ENCODE data around the gene KDSR. TPM values are rescaled to one million over a fixed set of nuclear protein-coding genes. Genes with fewer than 3 reads are reported as not detected.

The KDSR gene
- total and polyA plus RNA-seq, 2 of the 13 experiments (the other 11 are each of a cell fraction or from before 2014, with no cell fraction given): 10.4 to 20.9 TPM

DNA sequence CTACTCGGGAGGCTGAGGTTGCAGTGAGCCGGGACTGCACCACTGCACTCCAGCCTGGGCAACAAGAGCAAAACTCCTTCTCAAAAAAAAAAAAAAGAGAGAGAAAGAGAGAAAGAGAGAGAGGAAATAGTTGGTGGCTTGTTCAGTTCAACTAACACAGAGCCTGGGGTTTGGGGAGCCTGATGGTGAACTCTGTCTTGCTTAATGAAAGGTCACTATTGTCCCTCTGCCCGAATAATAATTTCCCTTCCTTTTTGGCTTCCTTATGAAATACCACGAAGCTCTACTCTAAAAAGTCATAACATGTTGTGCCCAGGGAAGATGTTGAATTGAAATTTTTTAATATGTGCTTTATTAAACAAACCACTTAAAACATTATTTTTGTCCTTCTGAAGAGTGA lies 64.8 kb downstream of the KDSR start:
- BruUV-seq (replicated peaks): no TSS peak
- POLR2A ChIA-PET: no interaction called here
- H3K4me2 ChIP-seq (ENCODE audit: low read depth, low read length): no peak overlapping the region
- no peak overlapping the region for H3K9ac ChIP-seq (ENCODE audit: insufficient read depth, low read depth, low read length)
- in situ Hi-C loops (cut with HindIII; ENCODE audit: extremely low pct_ligation_motif_present, low pct_unique_long_range_greater_than_20kb) (no loop called here), intact Hi-C loops (cut with micrococcal nuclease; ENCODE audit: unreplicated experiment) (no loop called here)
- no peak for DNase-seq (ENCODE audit: low spot score)
- no peaks in the 10 kb centered on the region for H3K36me3 ChIP-seq (replicated peaks in 1 of 2; ENCODE audit: control insufficient read depth in 1 of 2, insufficient read depth in 2 of 2, low read length in 2 of 2)
- 17% methylated on average over 4 of the region's 4 CpGs for WGBS (ENCODE audit: low lambda C conversion rate)
- CTCF ChIA-PET (ENCODE audit: low intra/inter-chr PET ratio, low total read pairs): no interaction called here
- no peaks in the 10 kb centered on the region for H3K9me3 ChIP-seq (ENCODE audit: low read length)
- FAIRE-seq: no peak
- no peaks in the 10 kb centered on the region for H3K4me1 ChIP-seq (ENCODE audit: insufficient read depth, low read length)
- no peaks in the 10 kb centered on the region for H3K79me2 ChIP-seq (ENCODE audit: insufficient read depth, low read length)
- peaks cover 0 to 11% of the 10 kb centered on the region in 2 experiments; a peak in 1 of 5 replicates for H3K27me3 ChIP-seq (ENCODE audit: control insufficient read depth in 1 of 2, insufficient read depth in 2 of 2, low read length in 2 of 2)
- H4K20me1 ChIP-seq (ENCODE audit: insufficient read depth, low read length): no peaks in the 10 kb centered on the region
- no peak for TF ChIP-seq ZNF382 (CRISPR knock-in tag; IDR thresholded peaks at IDR 0.05; ENCODE audit: borderline replicate concordance)
- TF ChIP-seq BRD4 (CRISPR knock-in tag; IDR thresholded peaks at IDR 0.05): no peak
- TF ChIP-seq, protein P1, sequence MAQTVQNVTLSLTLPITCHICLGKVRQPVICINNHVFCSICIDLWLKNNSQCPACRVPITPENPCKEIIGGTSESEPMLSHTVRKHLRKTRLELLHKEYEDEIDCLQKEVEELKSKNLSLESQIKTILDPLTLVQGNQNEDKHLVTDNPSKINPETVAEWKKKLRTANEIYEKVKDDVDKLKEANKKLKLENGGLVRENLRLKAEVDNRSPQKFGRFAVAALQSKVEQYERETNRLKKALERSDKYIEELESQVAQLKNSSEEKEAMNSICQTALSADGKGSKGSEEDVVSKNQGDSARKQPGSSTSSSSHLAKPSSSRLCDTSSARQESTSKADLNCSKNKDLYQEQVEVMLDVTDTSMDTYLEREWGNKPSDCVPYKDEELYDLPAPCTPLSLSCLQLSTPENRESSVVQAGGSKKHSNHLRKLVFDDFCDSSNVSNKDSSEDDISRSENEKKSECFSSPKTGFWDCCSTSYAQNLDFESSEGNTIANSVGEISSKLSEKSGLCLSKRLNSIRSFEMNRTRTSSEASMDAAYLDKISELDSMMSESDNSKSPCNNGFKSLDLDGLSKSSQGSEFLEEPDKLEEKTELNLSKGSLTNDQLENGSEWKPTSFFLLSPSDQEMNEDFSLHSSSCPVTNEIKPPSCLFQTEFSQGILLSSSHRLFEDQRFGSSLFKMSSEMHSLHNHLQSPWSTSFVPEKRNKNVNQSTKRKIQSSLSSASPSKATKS (CRISPR knock-in tag; IDR thresholded peaks at IDR 0.05): no peak
- TF ChIP-seq, protein P2, sequence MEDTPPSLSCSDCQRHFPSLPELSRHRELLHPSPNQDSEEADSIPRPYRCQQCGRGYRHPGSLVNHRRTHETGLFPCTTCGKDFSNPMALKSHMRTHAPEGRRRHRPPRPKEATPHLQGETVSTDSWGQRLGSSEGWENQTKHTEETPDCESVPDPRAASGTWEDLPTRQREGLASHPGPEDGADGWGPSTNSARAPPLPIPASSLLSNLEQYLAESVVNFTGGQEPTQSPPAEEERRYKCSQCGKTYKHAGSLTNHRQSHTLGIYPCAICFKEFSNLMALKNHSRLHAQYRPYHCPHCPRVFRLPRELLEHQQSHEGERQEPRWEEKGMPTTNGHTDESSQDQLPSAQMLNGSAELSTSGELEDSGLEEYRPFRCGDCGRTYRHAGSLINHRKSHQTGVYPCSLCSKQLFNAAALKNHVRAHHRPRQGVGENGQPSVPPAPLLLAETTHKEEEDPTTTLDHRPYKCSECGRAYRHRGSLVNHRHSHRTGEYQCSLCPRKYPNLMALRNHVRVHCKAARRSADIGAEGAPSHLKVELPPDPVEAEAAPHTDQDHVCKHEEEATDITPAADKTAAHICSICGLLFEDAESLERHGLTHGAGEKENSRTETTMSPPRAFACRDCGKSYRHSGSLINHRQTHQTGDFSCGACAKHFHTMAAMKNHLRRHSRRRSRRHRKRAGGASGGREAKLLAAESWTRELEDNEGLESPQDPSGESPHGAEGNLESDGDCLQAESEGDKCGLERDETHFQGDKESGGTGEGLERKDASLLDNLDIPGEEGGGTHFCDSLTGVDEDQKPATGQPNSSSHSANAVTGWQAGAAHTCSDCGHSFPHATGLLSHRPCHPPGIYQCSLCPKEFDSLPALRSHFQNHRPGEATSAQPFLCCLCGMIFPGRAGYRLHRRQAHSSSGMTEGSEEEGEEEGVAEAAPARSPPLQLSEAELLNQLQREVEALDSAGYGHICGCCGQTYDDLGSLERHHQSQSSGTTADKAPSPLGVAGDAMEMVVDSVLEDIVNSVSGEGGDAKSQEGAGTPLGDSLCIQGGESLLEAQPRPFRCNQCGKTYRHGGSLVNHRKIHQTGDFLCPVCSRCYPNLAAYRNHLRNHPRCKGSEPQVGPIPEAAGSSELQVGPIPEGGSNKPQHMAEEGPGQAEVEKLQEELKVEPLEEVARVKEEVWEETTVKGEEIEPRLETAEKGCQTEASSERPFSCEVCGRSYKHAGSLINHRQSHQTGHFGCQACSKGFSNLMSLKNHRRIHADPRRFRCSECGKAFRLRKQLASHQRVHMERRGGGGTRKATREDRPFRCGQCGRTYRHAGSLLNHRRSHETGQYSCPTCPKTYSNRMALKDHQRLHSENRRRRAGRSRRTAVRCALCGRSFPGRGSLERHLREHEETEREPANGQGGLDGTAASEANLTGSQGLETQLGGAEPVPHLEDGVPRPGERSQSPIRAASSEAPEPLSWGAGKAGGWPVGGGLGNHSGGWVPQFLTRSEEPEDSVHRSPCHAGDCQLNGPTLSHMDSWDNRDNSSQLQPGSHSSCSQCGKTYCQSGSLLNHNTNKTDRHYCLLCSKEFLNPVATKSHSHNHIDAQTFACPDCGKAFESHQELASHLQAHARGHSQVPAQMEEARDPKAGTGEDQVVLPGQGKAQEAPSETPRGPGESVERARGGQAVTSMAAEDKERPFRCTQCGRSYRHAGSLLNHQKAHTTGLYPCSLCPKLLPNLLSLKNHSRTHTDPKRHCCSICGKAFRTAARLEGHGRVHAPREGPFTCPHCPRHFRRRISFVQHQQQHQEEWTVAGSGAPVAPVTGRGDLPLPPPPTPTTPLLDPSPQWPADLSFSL (CRISPR knock-in tag; IDR thresholded peaks at IDR 0.05): no peak
- no peak for TF ChIP-seq NR2F1 (CRISPR knock-in tag; IDR thresholded peaks at IDR 0.05)
- no peak for TF ChIP-seq HMG20B (CRISPR knock-in tag; conservative IDR thresholded peaks at IDR 0.05)
- no peak for TF ChIP-seq KLF16 (CRISPR knock-in tag; IDR thresholded peaks at IDR 0.05)
- H3K27ac ChIP-seq (ENCODE audit: extremely low read length, insufficient read depth, low read length): no peak overlapping the region
- ATAC-seq: no peak
- no peak overlapping the region for H2AFZ ChIP-seq (ENCODE audit: low read length)
- H3K4me3 ChIP-seq (replicated peaks in 1 of 3; ENCODE audit: insufficient read depth in 1 of 3, low read depth in 2 of 3, low read length in 3 of 3): no peak overlapping the region

Data from HepG2 (cell line).